PC-3 (cell line): ENCODE data around the gene MMP14. TPM values are rescaled to one million over a fixed set of nuclear protein-coding genes. Genes with fewer than 3 reads are reported as not detected.

Experiments used
- ATAC-seq: fragments of 200-7000 bp; cut with Tn5 transposase; 2 replicates; pipeline ENCODE4 v1.9.1; 2020; ENCODE audit warnings: mild to moderate bottlenecking, moderate library complexity
- BruUV-seq: library from RNA; stranded (reverse); fragments of 400-500 nt; replicated peaks from 2 replicates; lab custom pipeline; 2021; lab: Mats Ljungman, UMichigan
- CTCF ChIA-PET: fragments of 300-600 bp; sonication (Branson Sonifier 250); formaldehyde crosslinking; loops from one replicate; lab custom pipeline; 2022; ENCODE audit warnings: antibody characterized with exemption; lab: Charles Lee
- POLR2A ChIA-PET: fragments of 300-600 bp; sonication (Branson Sonifier 250); formaldehyde crosslinking; loops from one replicate; lab custom pipeline; 2022; ENCODE audit warnings: antibody characterized with exemption; ENCODE audit not compliant: unreplicated experiment; lab: Charles Lee
- DNase-seq: peaks from one replicate; pipeline ENCODE4 v3.0.0-alpha.2; 2015
- H2AFZ ChIP-seq: fragments of 300-600 bp; sonication (generic); 2 replicates; pipeline ENCODE4 v1.6.0; 2016; ENCODE audit warnings: antibody characterized with exemption, low read length
- H3F3A ChIP-seq: fragments of 300-600 bp; sonication (generic); one replicate; pipeline ENCODE4 v1.6.0; 2017; ENCODE audit warnings: antibody characterized with exemption, low read length, control low read depth, mild to moderate bottlenecking; ENCODE audit not compliant: unreplicated experiment
- H3K27ac ChIP-seq: fragments of 300-600 bp; sonication (generic); 2 replicates; pipeline ENCODE4 v1.5.1; 2016; ENCODE audit warnings: mild to moderate bottlenecking, low read length
- H3K27me3 ChIP-seq: fragments of 300-600 bp; sonication (generic); 2 replicates; pipeline ENCODE4 v1.6.1; 2016; ENCODE audit warnings: low read length, mixed read lengths
- H3K36me3 ChIP-seq: fragments of 300-600 bp; sonication (generic); 2 replicates; pipeline ENCODE4 v1.6.1; 2016; ENCODE audit warnings: low read depth, mixed run types, low read length, mixed read lengths
- H3K4me1 ChIP-seq: fragments of 300-600 bp; sonication (generic); 2 replicates; pipeline ENCODE4 v1.5.1; 2016; ENCODE audit warnings: low read length; ENCODE audit not compliant: insufficient read depth
- H3K4me2 ChIP-seq: fragments of 300-600 bp; sonication (generic); 2 replicates; pipeline ENCODE4 v1.6.0; 2016; ENCODE audit warnings: low read length
- H3K4me3 ChIP-seq: fragments of 300-600 bp; sonication (generic); 2 replicates; pipeline ENCODE4 v1.5.1; 2016; ENCODE audit warnings: mild to moderate bottlenecking, low read length, mixed read lengths
- H3K79me2 ChIP-seq: fragments of 300-600 bp; sonication (generic); 2 replicates; pipeline ENCODE4 v1.6.1; 2017; ENCODE audit warnings: low read length, mixed read lengths
- H3K9ac ChIP-seq: fragments of 300-600 bp; sonication (generic); 2 replicates; pipeline ENCODE4 v1.6.0; 2016; ENCODE audit warnings: mild to moderate bottlenecking, low read length
- H3K9me2 ChIP-seq: fragments of 300-600 bp; sonication (generic); replicated peaks from 2 replicates; pipeline ENCODE4 v1.6.1; 2016; ENCODE audit warnings: mixed run types, low read length, mixed read lengths
- H3K9me3 ChIP-seq: fragments of 300-600 bp; sonication (generic); 2 replicates; pipeline ENCODE4 v1.6.1; 2016; ENCODE audit warnings: low read length, mixed read lengths
- H4K20me1 ChIP-seq: fragments of 300-600 bp; sonication (generic); 2 replicates; pipeline ENCODE4 v1.6.1; 2016; ENCODE audit warnings: low read length, mixed read lengths
- CTCF ChIP-seq: fragments of 300-600 bp; sonication (generic); conservative IDR thresholded peaks from 2 replicates; pipeline ENCODE4 v1.5.1; 2017; ENCODE audit warnings: antibody characterized with exemption, low read depth, mild to moderate bottlenecking, low read length
- EZH2 ChIP-seq: fragments of 300-600 bp; sonication (generic); IDR thresholded peaks from one replicate; pipeline ENCODE4 v1.6.1; 2017; ENCODE audit warnings: antibody characterized with exemption, mild to moderate bottlenecking, low read length; ENCODE audit not compliant: unreplicated experiment
- EZH2phosphoT487 ChIP-seq: fragments of 300-600 bp; sonication (generic); IDR thresholded peaks from 2 replicates; pipeline ENCODE4 v1.6.1; 2018; ENCODE audit warnings: mild to moderate bottlenecking, antibody characterized with exemption, low read length, borderline replicate concordance
- intact Hi-C: fragments of 100-400 bp; cut with micrococcal nuclease; formaldehyde crosslinking; loops from 2 replicates; pipeline ENCODE4 v1.9.0; 2023
- total RNA-seq: library from RNA; depleted of rRNA; stranded (reverse); fragments of >200 nt; gene quantifications from 2 replicates; pipeline ENCODE4 v1.2.3, GENCODE V29; 2014

Gene MMP14
- total RNA-seq, 1 experiment from 2014 or later: 80.4 TPM

GRCh38 chr14:22871224-22872032 lies 35.0 kb downstream of the MMP14 start, which contains the start of gene LRP10:
TSS of gene LRP10 (plus strand) at chr14:22871740. CDS start at chr14:22872304, 564 bp downstream.
- TF ChIP-seq EZH2phosphoT487: no peak
- no peak for TF ChIP-seq EZH2
- TF ChIP-seq CTCF: no peak
- intact Hi-C loops: loop anchor here (1.0 to 5.0 kb wide), 4 partner anchors 16 to 56 kb away; partner anchors contain the start of gene PRMT5
- ChIA-PET POLR2A (interaction anchor here (0.6 to 0.9 kb wide), 4 partner anchors 17 to 123 kb away, joined by 3 to 6 read pairs (median 3); no protein-coding TSS in a partner anchor), CTCF (interaction anchor here (0.6 to 0.7 kb wide), 4 partner anchors 15 to 214 kb away, joined by 3 to 4 read pairs (median 3); no protein-coding TSS in a partner anchor)
- Histone ChIP-seq H3K27me3 (no peaks in the 10 kb centered on the region), H3K36me3 (peaks cover 15% of the 10 kb centered on the region; the same call in 1 of the 2 replicates), H3K4me2 (peak within 1 kb of the TSS; percentile 94), H3K9ac (peak within 1 kb of the TSS; percentile 76), H3K4me1 (peaks cover 18% of the 10 kb centered on the region), H4K20me1 (no peaks in the 10 kb centered on the region), H3K9me2 (no peaks in the 10 kb centered on the region), H3K4me3 (peak within 1 kb of the TSS; percentile 88), H3K27ac (peak within 1 kb of the TSS; percentile 94), H3K9me3 (no peaks in the 10 kb centered on the region), H3K79me2 (peaks cover 20% of the 10 kb centered on the region), H2AFZ (peak within 1 kb of the TSS; percentile 94), H3F3A (peaks cover 6% of the 10 kb centered on the region)
- TSS peak; percentile 74 for BruUV-seq
- ATAC-seq (peak; percentile 85), DNase-seq (peak; percentile 89)

- peak overlapping the region; percentile 88 for H3K4me3 ChIP-seq
- peaks cover 21% of the 10 kb centered on the region; the same call in 1 of the 2 replicates for H3K36me3 ChIP-seq
- peak overlapping the region; percentile 94 for H2AFZ ChIP-seq
- no peak for TF ChIP-seq EZH2
- no peak for TF ChIP-seq EZH2phosphoT487
- TF ChIP-seq CTCF: peak; percentile 97
- DNase-seq: peak; percentile 94
- POLR2A ChIA-PET: no interaction called here
- H3K79me2 ChIP-seq: peaks cover 20% of the 10 kb centered on the region
- no peaks in the 10 kb centered on the region for H3K9me2 ChIP-seq
- peak overlapping the region; percentile 76 for H3K9ac ChIP-seq
- peaks cover 18% of the 10 kb centered on the region for H3K4me1 ChIP-seq
- peak overlapping the region; percentile 94 for H3K27ac ChIP-seq
- H4K20me1 ChIP-seq: no peaks in the 10 kb centered on the region
- intact Hi-C loops: loop anchor here (1.0 to 5.0 kb wide), 3 partner anchors 15 to 55 kb away; partner anchors contain the start of gene PRMT5
- H3K4me2 ChIP-seq: peak overlapping the region; percentile 94
- no peaks in the 10 kb centered on the region for H3K9me3 ChIP-seq
- no peaks in the 10 kb centered on the region for H3K27me3 ChIP-seq
- peak; percentile 51 for ATAC-seq
- CTCF ChIA-PET: no interaction called here
- BruUV-seq: no TSS peak
- H3F3A ChIP-seq: peaks cover 6% of the 10 kb centered on the region
These were observed 35.8 kb downstream of the MMP14 start for GRCh38 chr14:22872033-22872832.
